HepG2 (cell line): ENCODE data around the gene LRRIQ4. TPM values are rescaled to one million over a fixed set of nuclear protein-coding genes. Genes with fewer than 3 reads are reported as not detected.

Source experiments
- ATAC-seq: fragments of 200-7000 bp; cut with Tn5 transposase; 3 replicates; pipeline ENCODE4 v1.9.1; 2020; ENCODE audit warnings: mild to moderate bottlenecking, moderate library complexity
- BruUV-seq: library from RNA; stranded (reverse); fragments of 400-500 nt; replicated peaks from 2 replicates; lab custom pipeline; 2021; lab: Mats Ljungman, UMichigan
- CTCF ChIA-PET: fragments of 300-600 bp; formaldehyde crosslinking; extraction: SDS; loops from one replicate; lab custom pipeline; 2021; ENCODE audit warnings: low total read pairs, inconsistent platforms, low intra/inter-chr PET ratio; lab: Yijun Ruan, JAX
- POLR2A ChIA-PET: fragments of 350-600 bp; sonication (Branson Sonifier 250); formaldehyde crosslinking; loops from one replicate; lab custom pipeline; 2020; ENCODE audit warnings: antibody characterized with exemption, inconsistent platforms; lab: Yijun Ruan, JAX
- DNase-seq: peaks from one replicate; pipeline ENCODE4 v3.0.0-alpha.2; 2015; ENCODE audit warnings: low spot score
- FAIRE-seq: peaks from 3 replicates; lab custom pipeline; 2011; peaks lifted over from hg19 to GRCh38; lab: Jason Lieb, UNC
- H2AFZ ChIP-seq: one replicate; pipeline ENCODE4 v1.6.1; 2011; ENCODE audit warnings: low read length, inconsistent platforms
- H3K27ac ChIP-seq: fragments of 300-600 bp; 3 replicates; pipeline ENCODE4 v1.8.0; 2011; ENCODE audit warnings: mixed run types, mild to moderate bottlenecking, mixed read lengths, low read length, inconsistent platforms; ENCODE audit not compliant: insufficient read depth; ENCODE audit errors: extremely low read length
- H3K27me3 ChIP-seq, 2 experiments: fragments of 200-600 bp in 1 of 2; 2 replicates in 1 of 2; 3 replicates in 1 of 2; pipeline versions ENCODE4 v1.6.0 to v1.8.0; 2011; ENCODE audit warnings: low read length in 2 of 2, mild to moderate bottlenecking in 2 of 2, moderate library complexity in 2 of 2, inconsistent platforms in 1 of 2; ENCODE audit not compliant: insufficient read depth in 2 of 2, control insufficient read depth in 1 of 2
- H3K36me3 ChIP-seq, 2 experiments: fragments of 200-600 bp in 1 of 2; replicated peaks in 1 of 2; 2 replicates in 1 of 2; 3 replicates in 1 of 2; pipeline versions ENCODE4 v1.5.1 to v1.8.0; 2011; ENCODE audit warnings: low read length in 2 of 2, inconsistent platforms in 1 of 2; ENCODE audit not compliant: insufficient read depth in 2 of 2, control insufficient read depth in 1 of 2
- H3K4me1 ChIP-seq: 2 replicates; pipeline ENCODE4 v1.5.1; 2012; ENCODE audit warnings: low read length, inconsistent platforms; ENCODE audit not compliant: insufficient read depth
- H3K4me2 ChIP-seq: 2 replicates; pipeline ENCODE4 v1.6.0; 2011; ENCODE audit warnings: low read depth, low read length, inconsistent platforms
- H3K4me3 ChIP-seq, 3 experiments: fragments of 200-600 bp in 1 of 3; sonication (generic), shearing (Covaris generic) in 1 of 3; replicated peaks in 1 of 3; 2 replicates each; pipeline ENCODE4 v1.5.1; 2011 to 2016; ENCODE audit warnings: low read length in 3 of 3, inconsistent platforms in 2 of 3, low read depth in 2 of 3, mild to moderate bottlenecking in 2 of 3, control low read depth in 1 of 3, mixed read lengths in 1 of 3; ENCODE audit not compliant: insufficient read depth in 1 of 3
- H3K79me2 ChIP-seq: one replicate; pipeline ENCODE4 v1.6.1; 2011; ENCODE audit warnings: low read length, inconsistent platforms; ENCODE audit not compliant: insufficient read depth
- H3K9ac ChIP-seq: 2 replicates; pipeline ENCODE4 v1.6.0; 2011; ENCODE audit warnings: mild to moderate bottlenecking, low read depth, low read length, inconsistent platforms; ENCODE audit not compliant: insufficient read depth
- H3K9me3 ChIP-seq: 2 replicates; pipeline ENCODE4 v1.5.1; 2012; ENCODE audit warnings: mild to moderate bottlenecking, low read length
- H4K20me1 ChIP-seq: 2 replicates; pipeline ENCODE4 v1.6.0; 2011; ENCODE audit warnings: inconsistent platforms, mild to moderate bottlenecking, low read length, moderate library complexity; ENCODE audit not compliant: insufficient read depth
- HES4 ChIP-seq: sonication (generic); formaldehyde crosslinking; IDR thresholded peaks from 2 replicates; pipeline ENCODE4 v1.9.0; 2021; ENCODE audit warnings: mild to moderate bottlenecking, missing genetic modification reagents, borderline replicate concordance
- JUND ChIP-seq: sonication (generic); formaldehyde crosslinking; IDR thresholded peaks from 2 replicates; pipeline ENCODE4 v1.8.0; 2022; ENCODE audit warnings: mild to moderate bottlenecking, missing genetic modification reagents
- NCOA5 ChIP-seq: sonication (generic); formaldehyde crosslinking; IDR thresholded peaks from 2 replicates; pipeline ENCODE4 v1.4.0; 2020; ENCODE audit warnings: missing genetic modification reagents
- PHF21A ChIP-seq: sonication (generic); formaldehyde crosslinking; IDR thresholded peaks from 2 replicates; pipeline ENCODE4 v1.5.0; 2020; ENCODE audit warnings: mild to moderate bottlenecking, missing genetic modification reagents
- ZNF142 ChIP-seq: sonication (generic); formaldehyde crosslinking; IDR thresholded peaks from 2 replicates; pipeline ENCODE4 v1.4.0; 2020; ENCODE audit warnings: missing genetic modification reagents
- ZNF251 ChIP-seq: sonication (generic); formaldehyde crosslinking; IDR thresholded peaks from 2 replicates; pipeline ENCODE4 v1.9.0; 2021; ENCODE audit warnings: mild to moderate bottlenecking, missing genetic modification reagents
- ZNF280D ChIP-seq: sonication (generic); formaldehyde crosslinking; IDR thresholded peaks from 2 replicates; pipeline ENCODE4 v1.5.1; 2020; ENCODE audit warnings: mild to moderate bottlenecking, missing genetic modification reagents
- ZNF446 ChIP-seq: sonication (generic); formaldehyde crosslinking; IDR thresholded peaks from 2 replicates; pipeline ENCODE4 v1.5.0; 2020; ENCODE audit warnings: mild to moderate bottlenecking, missing genetic modification reagents
- ZNF501 ChIP-seq: sonication (generic); formaldehyde crosslinking; IDR thresholded peaks from 2 replicates; pipeline ENCODE4 v1.5.1; 2020; ENCODE audit warnings: mild to moderate bottlenecking, moderate library complexity, missing genetic modification reagents
- WGBS: methylation state at CpG from one replicate; pipeline ENCODE4 v1.1.6; 2017; ENCODE audit warnings: low lambda C conversion rate; 5-methylcytosine and 5-hydroxymethylcytosine counted together
- in situ Hi-C: cut with HindIII; loops from 2 replicates; pipeline ENCODE4 v1.10.0; 2017; ENCODE audit warnings: low pct_unique_long_range_greater_than_20kb; ENCODE audit not compliant: extremely low pct_ligation_motif_present
- intact Hi-C: fragments of 100-400 bp; cut with micrococcal nuclease; formaldehyde crosslinking; loops from one replicate; pipeline ENCODE4 v1.10.0; 2022; ENCODE audit not compliant: unreplicated experiment
- polyA plus RNA-seq, 8 experiments: library from polyadenylated mRNA; depleted of rRNA in 3 of 8; stranded (reverse) in 7 of 8; unstranded in 1 of 8; fragments of >200 nt; fragmentation: Illumina TruSeq in 4 of 8; extraction: Trizol in 4 of 8; gene quantifications; 2 replicates each; pipeline versions ENCODE4 v1.2.1 to v1.2.3, GENCODE V29; 2011 to 2016; ENCODE audit warnings: low read depth in 4 of 8, missing spikeins in 1 of 8, mixed read lengths in 1 of 8; ENCODE audit not compliant: insufficient read depth in 1 of 8
- total RNA-seq, 5 experiments: library from RNA; depleted of rRNA; stranded (reverse); fragments of >200 nt; fragmentation: Illumina TruSeq; extraction: Trizol; gene quantifications; 2 replicates each; pipeline ENCODE4 v1.2.3, GENCODE V29; 2016; ENCODE audit warnings: low read depth in 1 of 5

Gene LRRIQ4
- total and polyA plus RNA-seq, 2 of the 13 experiments (the other 11 are each of a cell fraction or from before 2014, with no cell fraction given): not detected

- peak; percentile 17; the same call in 1 of the 2 replicates for TF ChIP-seq ZNF280D (CRISPR knock-in tag)
- peak; percentile 86; the same call in 1 of the 2 replicates for TF ChIP-seq HES4 (CRISPR knock-in tag)
- peak; percentile 94 for TF ChIP-seq ZNF446 (CRISPR knock-in tag)
- peak; percentile 91 for TF ChIP-seq ZNF501 (CRISPR knock-in tag)
- TF ChIP-seq, all 625 proteins: peak for 317
Observed at GRCh38 chr3:169772897-169773816, 39.5 kb upstream of the LRRIQ4 start, which contains the start of gene MYNN (continued).

- in situ Hi-C loops (no loop called here), intact Hi-C loops (loop anchor here (5.0 kb wide), 1 partner anchor 912 kb away; no protein-coding TSS in a partner anchor)
- Histone ChIP-seq H3K36me3 (peaks cover 7 to 22% of the 10 kb centered on the region in 2 experiments), H3K27me3 (peaks cover 0 to 3% of the 10 kb centered on the region in 2 experiments; a peak in 1 of 5 replicates), H3K27ac (peak overlapping the region; percentile 94), H2AFZ (no peak overlapping the region), H3K4me2 (peak overlapping the region; percentile 92), H3K9me3 (no peaks in the 10 kb centered on the region), H3K4me3 (peak overlapping the region; percentile 89 to 99 (median 98)), H3K9ac (peak overlapping the region; percentile 92), H3K4me1 (peaks cover 20% of the 10 kb centered on the region), H3K79me2 (peaks cover 30% of the 10 kb centered on the region), H4K20me1 (no peaks in the 10 kb centered on the region)
- ChIA-PET POLR2A (interaction anchor here (2.6 kb wide), 1 partner anchor 10 kb away, joined by 29 read pairs; the partner anchor contains the start of gene TERC), CTCF (no interaction called here)
- ATAC-seq: no peak
- FAIRE-seq: no peak
- BruUV-seq: no TSS peak
- DNase-seq: no peak
- TF ChIP-seq ZNF142 (CRISPR knock-in tag): no peak
- no peak for TF ChIP-seq JUND (CRISPR knock-in tag)
- no peak for TF ChIP-seq ZNF251 (CRISPR knock-in tag)
- TF ChIP-seq PHF21A (CRISPR knock-in tag): no peak
- no peak for TF ChIP-seq NCOA5 (CRISPR knock-in tag)
- WGBS: 39% methylated on average over 5 of the region's 5 CpGs
Observed at GRCh38 chr3:169774186-169774585, 38.5 kb upstream of the LRRIQ4 start.
